Hepatocyte (in vitro differentiated cells): ENCODE data around the gene GPR55. TPM values are rescaled to one million over a fixed set of nuclear protein-coding genes. Genes with fewer than 3 reads are reported as not detected.
"Not testable (repeated sequence)": the region's sequence is repeated elsewhere in the genome, so short reads cannot be mapped to it uniquely, and the experiment has no call there.

Source experiments
- DNase-seq: peaks from one replicate; pipeline ENCODE4 v3.0.0-alpha.2; 2016; ENCODE audit warnings: low spot score
- H2AFZ ChIP-seq: fragments of 200-600 bp; sonication (generic); 2 replicates; pipeline ENCODE4 v1.6.0; 2016; ENCODE audit warnings: antibody characterized with exemption, mild to moderate bottlenecking
- H3K27ac ChIP-seq: fragments of 200-600 bp; sonication (generic); 2 replicates; pipeline ENCODE4 v1.5.1; 2016; ENCODE audit warnings: mild to moderate bottlenecking
- H3K27me3 ChIP-seq: fragments of 200-600 bp; sonication (generic); 2 replicates; pipeline ENCODE4 v1.6.1; 2016
- H3K36me3 ChIP-seq: fragments of 200-600 bp; sonication (generic); replicated peaks from 2 replicates; pipeline ENCODE4 v1.5.1; 2016; ENCODE audit warnings: low read depth; ENCODE audit not compliant: insufficient read depth
- H3K4me1 ChIP-seq: fragments of 200-600 bp; sonication (generic); 2 replicates; pipeline ENCODE4 v1.5.1; 2016; ENCODE audit warnings: mild to moderate bottlenecking, moderate library complexity; ENCODE audit not compliant: insufficient read depth
- H3K4me2 ChIP-seq: fragments of 200-600 bp; sonication (generic); 2 replicates; pipeline ENCODE4 v1.6.0; 2016
- H3K4me3 ChIP-seq: fragments of 200-600 bp; sonication (generic); 2 replicates; pipeline ENCODE4 v1.5.1; 2016; ENCODE audit warnings: mild to moderate bottlenecking
- H3K79me2 ChIP-seq: fragments of 200-600 bp; sonication (generic); 2 replicates; pipeline ENCODE4 v1.6.0; 2017; ENCODE audit warnings: mild to moderate bottlenecking
- H3K9me2 ChIP-seq: fragments of 200-600 bp; sonication (generic); replicated peaks from 2 replicates; pipeline ENCODE4 v1.6.0; 2017; ENCODE audit warnings: mild to moderate bottlenecking; ENCODE audit not compliant: insufficient read depth
- H3K9me3 ChIP-seq: fragments of 200-600 bp; sonication (generic); 2 replicates; pipeline ENCODE4 v1.5.1; 2016; ENCODE audit warnings: low read depth, mild to moderate bottlenecking
- H4K20me1 ChIP-seq: fragments of 200-600 bp; sonication (generic); 2 replicates; pipeline ENCODE4 v1.6.0; 2016; ENCODE audit warnings: mild to moderate bottlenecking; ENCODE audit not compliant: insufficient read depth, poor library complexity, severe bottlenecking
- EZH2 ChIP-seq: fragments of 200-600 bp; sonication (generic); IDR thresholded peaks from 2 replicates; pipeline ENCODE4 v1.6.1; 2016; ENCODE audit warnings: antibody characterized with exemption, mild to moderate bottlenecking, borderline replicate concordance
- EZH2phosphoT487 ChIP-seq: fragments of 200-600 bp; sonication (generic); IDR thresholded peaks from one replicate; pipeline ENCODE4 v1.6.1; 2018; ENCODE audit warnings: antibody characterized with exemption, mild to moderate bottlenecking, low read depth, moderate library complexity; ENCODE audit not compliant: unreplicated experiment, severe bottlenecking
- WGBS: methylation state at CpG from one replicate; pipeline ENCODE4 v1.1.6; 2016; ENCODE audit warnings: low lambda C conversion rate; ENCODE audit errors: missing lambda C conversion rate; 5-methylcytosine and 5-hydroxymethylcytosine counted together
- polyA plus RNA-seq: library from polyadenylated mRNA; unstranded; fragments of >200 nt; fragmentation: Nextera tagmentation; extraction: Ambion mirVana; gene quantifications from 2 replicates; pipeline ENCODE4 v1.2.1, GENCODE V29; 2016
- total RNA-seq: library from RNA; depleted of rRNA; stranded (reverse); fragments of >200 nt; gene quantifications from 2 replicates; pipeline ENCODE4 v1.2.3, GENCODE V29; 2014
- TF ChIP-seq, protein P1 (sequence below): fragments of 200-600 bp; sonication (generic); IDR thresholded peaks from 2 replicates; pipeline ENCODE4 v1.5.1; 2016; ENCODE audit warnings: antibody characterized with exemption, mild to moderate bottlenecking; ENCODE audit not compliant: poor library complexity

The GPR55 gene
- total and polyA plus RNA-seq, 2 experiments from 2014 or later: 0.83 TPM; not detected in 1

DNA sequence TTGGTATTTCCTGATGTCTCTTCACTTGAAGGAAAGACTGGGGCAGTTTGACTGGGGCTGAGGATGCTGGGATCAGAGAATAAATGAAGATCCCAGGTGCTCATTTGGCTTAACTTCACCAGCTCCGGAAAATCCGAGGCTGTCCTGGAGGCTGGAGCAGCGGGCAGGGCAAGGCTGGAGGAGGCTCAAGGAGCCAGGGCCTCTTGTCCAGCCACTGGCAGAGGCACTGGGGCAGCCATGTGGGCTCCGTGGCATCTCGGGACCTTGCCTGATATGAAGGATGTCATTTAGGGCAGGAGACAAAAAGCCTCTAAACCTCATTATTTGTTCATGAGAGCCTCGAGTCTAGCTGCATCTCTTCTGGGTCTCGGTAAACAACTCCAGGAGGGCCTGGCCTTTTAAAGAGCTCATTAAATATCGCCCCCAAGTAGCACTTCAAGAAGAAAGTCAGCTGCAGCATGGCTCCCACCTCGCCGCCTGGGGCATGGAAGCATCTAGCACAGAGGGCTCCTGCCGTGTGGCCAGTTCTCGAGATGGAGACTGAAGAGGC, 13.5 kb upstream of the GPR55 start:
- Histone ChIP-seq H3K4me2 (no peak overlapping the region), H3K27me3 (no peaks in the 10 kb centered on the region), H3K9me2 (no peaks in the 10 kb centered on the region), H3K4me1 (no peaks in the 10 kb centered on the region), H2AFZ (no peak overlapping the region), H4K20me1 (no peaks in the 10 kb centered on the region), H3K36me3 (no peaks in the 10 kb centered on the region), H3K79me2 (no peaks in the 10 kb centered on the region), H3K4me3 (no peak overlapping the region), H3K27ac (no peak overlapping the region), H3K9me3 (no peaks in the 10 kb centered on the region)
- no peak for DNase-seq
- WGBS: 84% methylated on average over 12 of the region's 12 CpGs
- TF ChIP-seq, protein P1, sequence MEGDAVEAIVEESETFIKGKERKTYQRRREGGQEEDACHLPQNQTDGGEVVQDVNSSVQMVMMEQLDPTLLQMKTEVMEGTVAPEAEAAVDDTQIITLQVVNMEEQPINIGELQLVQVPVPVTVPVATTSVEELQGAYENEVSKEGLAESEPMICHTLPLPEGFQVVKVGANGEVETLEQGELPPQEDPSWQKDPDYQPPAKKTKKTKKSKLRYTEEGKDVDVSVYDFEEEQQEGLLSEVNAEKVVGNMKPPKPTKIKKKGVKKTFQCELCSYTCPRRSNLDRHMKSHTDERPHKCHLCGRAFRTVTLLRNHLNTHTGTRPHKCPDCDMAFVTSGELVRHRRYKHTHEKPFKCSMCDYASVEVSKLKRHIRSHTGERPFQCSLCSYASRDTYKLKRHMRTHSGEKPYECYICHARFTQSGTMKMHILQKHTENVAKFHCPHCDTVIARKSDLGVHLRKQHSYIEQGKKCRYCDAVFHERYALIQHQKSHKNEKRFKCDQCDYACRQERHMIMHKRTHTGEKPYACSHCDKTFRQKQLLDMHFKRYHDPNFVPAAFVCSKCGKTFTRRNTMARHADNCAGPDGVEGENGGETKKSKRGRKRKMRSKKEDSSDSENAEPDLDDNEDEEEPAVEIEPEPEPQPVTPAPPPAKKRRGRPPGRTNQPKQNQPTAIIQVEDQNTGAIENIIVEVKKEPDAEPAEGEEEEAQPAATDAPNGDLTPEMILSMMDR: no peak
- TF ChIP-seq EZH2 (no peak), EZH2phosphoT487 (no peak)

DNA sequence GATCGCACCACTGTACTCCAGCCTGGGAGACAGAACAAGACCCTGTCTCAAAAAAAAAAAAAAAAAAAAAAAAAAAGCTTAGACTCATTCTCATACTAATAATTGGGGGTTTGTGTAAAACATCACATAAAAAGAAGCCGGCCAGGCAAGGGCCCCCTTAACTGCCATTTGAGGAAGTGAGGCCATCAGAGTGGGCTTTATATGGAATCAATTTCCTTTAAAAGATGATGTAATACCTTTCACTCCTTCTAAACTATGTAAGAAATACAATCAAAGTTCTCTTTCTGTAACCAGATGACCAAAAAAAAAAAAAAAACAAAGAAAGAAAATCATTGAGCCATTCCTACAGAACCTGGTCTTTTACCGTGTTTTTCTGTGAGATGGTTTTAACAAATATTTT, 13.1 kb upstream of the GPR55 start:
- Histone ChIP-seq H3K27ac (no peak overlapping the region), H3K4me2 (no peak overlapping the region), H3K9me2 (no peaks in the 10 kb centered on the region), H3K4me3 (no peak overlapping the region), H2AFZ (no peak overlapping the region), H3K79me2 (no peaks in the 10 kb centered on the region), H3K36me3 (no peaks in the 10 kb centered on the region), H3K27me3 (no peaks in the 10 kb centered on the region), H4K20me1 (no peaks in the 10 kb centered on the region), H3K4me1 (peaks cover 4% of the 10 kb centered on the region), H3K9me3 (no peaks in the 10 kb centered on the region)
- WGBS: 81% methylated on average over 3 of the region's 3 CpGs
- no peak for TF ChIP-seq EZH2phosphoT487
- TF ChIP-seq, protein P1: no peak
- no peak for TF ChIP-seq EZH2
- no peak for DNase-seq

DNA sequence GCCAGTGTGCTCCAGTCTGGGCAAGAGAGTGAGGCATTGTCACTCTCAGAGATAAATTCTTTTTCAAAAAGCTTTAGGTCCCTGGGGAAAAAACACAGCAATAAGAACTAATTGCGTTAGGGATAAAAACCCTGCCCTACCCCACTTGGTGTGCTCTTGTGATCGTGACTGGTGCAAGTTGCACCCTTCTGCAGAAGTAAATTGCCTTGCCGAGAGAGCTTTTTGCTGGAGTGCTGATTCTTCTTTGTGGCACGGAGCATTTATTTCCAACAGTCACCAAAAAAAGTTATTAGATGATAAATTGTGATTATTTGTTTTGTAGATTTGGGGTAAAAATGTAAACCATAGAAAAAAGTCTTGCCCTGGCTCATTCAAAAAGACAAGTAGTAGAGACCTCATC, 12.3 kb upstream of the GPR55 start:
- WGBS: 89% methylated on average over 4 of the region's 4 CpGs
- Histone ChIP-seq H3K4me3 (no peak overlapping the region), H3K4me1 (peaks cover 10% of the 10 kb centered on the region), H3K9me2 (no peaks in the 10 kb centered on the region), H3K9me3 (no peaks in the 10 kb centered on the region), H3K27ac (no peak overlapping the region), H3K27me3 (no peaks in the 10 kb centered on the region), H3K79me2 (no peaks in the 10 kb centered on the region), H4K20me1 (no peaks in the 10 kb centered on the region), H3K4me2 (no peak overlapping the region), H3K36me3 (no peaks in the 10 kb centered on the region), H2AFZ (no peak overlapping the region)
- no peak for DNase-seq
- no peak for TF ChIP-seq EZH2phosphoT487
- TF ChIP-seq, protein P1: no peak
- TF ChIP-seq EZH2: no peak

DNA sequence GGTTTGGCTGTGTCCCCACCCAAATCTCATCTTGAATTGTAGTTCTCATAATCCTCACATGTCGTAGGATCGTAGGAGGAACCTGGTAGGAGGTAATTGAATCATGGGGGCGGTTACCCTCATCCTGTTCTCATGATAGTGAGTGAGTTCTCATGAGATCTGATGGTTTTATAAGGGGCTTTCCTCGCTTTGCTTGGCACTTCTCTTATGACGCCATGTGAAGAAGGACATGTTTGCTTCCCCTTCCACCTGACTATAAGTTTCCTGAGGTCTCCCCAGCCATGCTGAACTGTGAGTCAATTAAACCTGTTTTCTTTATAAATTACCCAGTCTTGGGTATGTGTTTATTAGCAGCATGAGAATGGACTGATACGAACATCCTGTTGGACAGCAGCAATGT, 11.2 kb upstream of the GPR55 start:
- 92% methylated on average over 6 of the region's 6 CpGs for WGBS
- H3K27ac ChIP-seq, H3K36me3 ChIP-seq, H3K27me3 ChIP-seq, H3K9me3 ChIP-seq, H3K4me2 ChIP-seq, H3K9me2 ChIP-seq, DNase-seq, H4K20me1 ChIP-seq, H3K79me2 ChIP-seq, H2AFZ ChIP-seq, H3K4me3 ChIP-seq: not testable (repeated sequence)
- peaks cover 13% of the 10 kb centered on the region for H3K4me1 ChIP-seq
